ENCODE results near the gene FSTL4. TPM values are rescaled to one million over a fixed set of nuclear protein-coding genes. Genes with fewer than 3 reads are reported as not detected.

The FSTL4 gene
- total RNA-seq, 1 donor from 2014 or later, result 11.3 TPM

- H3K36me3 Mint-ChIP-seq, result peaks cover 4% of the 10 kb centered on the region
- peak; percentile 36 for DNase-seq (ENCODE audit: extremely low spot score, unreplicated experiment)
- no peak overlapping the region for H3K4me3 Mint-ChIP-seq
- TF ChIP-seq CTCF (conservative IDR thresholded peaks at IDR 0.05), result no peak
- peaks cover 22% of the 10 kb centered on the region for H3K4me1 Mint-ChIP-seq (ENCODE audit: unreplicated experiment)
- H3K9me3 Mint-ChIP-seq, result peaks cover 4% of the 10 kb centered on the region
- H3K27me3 Mint-ChIP-seq, result peaks cover 4% of the 10 kb centered on the region
- no peak overlapping the region for H3K27ac Mint-ChIP-seq
Measured at GRCh38 chr5:133393776-133394476, 218.4 kb downstream of the FSTL4 start.

- peak; percentile 54 for DNase-seq (ENCODE audit: extremely low spot score, unreplicated experiment)
- peaks cover 10% of the 10 kb centered on the region for H3K4me1 Mint-ChIP-seq (ENCODE audit: unreplicated experiment)
- H3K36me3 Mint-ChIP-seq, result peaks cover 4% of the 10 kb centered on the region
- no peak for TF ChIP-seq CTCF (conservative IDR thresholded peaks at IDR 0.05)
- peaks cover 4% of the 10 kb centered on the region for H3K9me3 Mint-ChIP-seq
- H3K27ac Mint-ChIP-seq, result no peak overlapping the region
- peaks cover 4% of the 10 kb centered on the region for H3K27me3 Mint-ChIP-seq
- H3K4me3 Mint-ChIP-seq, result no peak overlapping the region
Measured at GRCh38 chr5:133392448-133392847, 219.9 kb downstream of the FSTL4 start.

- no peak for TF ChIP-seq CTCF (conservative IDR thresholded peaks at IDR 0.05)
- Mint-ChIP-seq H3K27me3 (peaks cover 4% of the 10 kb centered on the region), H3K36me3 (peaks cover 4% of the 10 kb centered on the region), H3K9me3 (peaks cover 4% of the 10 kb centered on the region), H3K4me3 (no peak overlapping the region), H3K27ac (no peak overlapping the region), H3K4me1 (ENCODE audit: unreplicated experiment) (peaks cover 4% of the 10 kb centered on the region)
- DNase-seq (ENCODE audit: extremely low spot score, unreplicated experiment), result peak; percentile 52
Measured at GRCh38 chr5:133391354-133392136, 220.8 kb downstream of the FSTL4 start.

- Mint-ChIP-seq H3K27me3 (peaks cover 5% of the 10 kb centered on the region), H3K4me3 (no peak overlapping the region), H3K4me1 (ENCODE audit: unreplicated experiment) (no peaks in the 10 kb centered on the region), H3K36me3 (peaks cover 2% of the 10 kb centered on the region), H3K27ac (no peak overlapping the region), H3K9me3 (peaks cover 2% of the 10 kb centered on the region)
- TF ChIP-seq CTCF (conservative IDR thresholded peaks at IDR 0.05), result no peak
- DNase-seq (ENCODE audit: extremely low spot score, unreplicated experiment), result peak; percentile 44
Measured at GRCh38 chr5:133390416-133391353, 221.7 kb downstream of the FSTL4 start.

- DNase-seq (ENCODE audit: extremely low spot score, unreplicated experiment), result peak; percentile 25
- no peaks in the 10 kb centered on the region for H3K4me1 Mint-ChIP-seq (ENCODE audit: unreplicated experiment)
- H3K27me3 Mint-ChIP-seq, result peaks cover 3% of the 10 kb centered on the region
- TF ChIP-seq CTCF (conservative IDR thresholded peaks at IDR 0.05), result no peak
- H3K4me3 Mint-ChIP-seq, result no peak overlapping the region
- peak overlapping the region; percentile 40 for H3K27ac Mint-ChIP-seq
- no peaks in the 10 kb centered on the region for H3K9me3 Mint-ChIP-seq
- H3K36me3 Mint-ChIP-seq, result no peaks in the 10 kb centered on the region
Measured at GRCh38 chr5:133389066-133389590, 223.2 kb downstream of the FSTL4 start.

Data from type B pancreatic cell (in vitro differentiated cells).